Naive thymus-derived CD4-positive, alpha-beta T cell (primary cell): Measurements from ENCODE around the gene TSACC. TPM values are rescaled to one million over a fixed set of nuclear protein-coding genes. Genes with fewer than 3 reads are reported as not detected.

Source experiments
- ATAC-seq: fragments of 150-1000 bp; cut with Tn5 transposase; 2 replicates; pipeline ENCODE4 v1.10.0; 2021; ENCODE audit warnings: mild to moderate bottlenecking, moderate library complexity
- CTCF ChIA-PET: fragments of 350-600 bp; sonication (Branson Sonifier 250); formaldehyde crosslinking; loops from one replicate; lab custom pipeline; 2021; ENCODE audit warnings: antibody characterized with exemption; lab: Charles Lee
- POLR2A ChIA-PET: fragments of 350-600 bp; sonication (Branson Sonifier 250); formaldehyde crosslinking; loops from one replicate; lab custom pipeline; 2021; ENCODE audit warnings: antibody characterized with exemption, inconsistent platforms; lab: Charles Lee
- DNase-seq, 9 donors: peaks; one replicate each; pipeline versions ENCODE4 v3.0.0 to v3.0.0-alpha.2; 2020 to 2022; ENCODE audit warnings: mixed read lengths in 1 of 9
- H3K27ac ChIP-seq: one replicate; pipeline ENCODE4 v1.7.0; 2013; ENCODE audit warnings: mild to moderate bottlenecking, low read depth, low read length, moderate library complexity
- H3K27me3 ChIP-seq, 2 donors: one replicate each; pipeline ENCODE4 v1.7.0; 2013; ENCODE audit warnings: low read length in 2 of 2, mild to moderate bottlenecking in 2 of 2, moderate library complexity in 2 of 2; ENCODE audit not compliant: control insufficient read depth in 2 of 2, insufficient read depth in 2 of 2
- H3K36me3 ChIP-seq, 3 experiments: 1 replicate in 2 of 3; 2 replicates in 1 of 3; pipeline ENCODE4 v1.7.0; 2013; ENCODE audit warnings: low read length in 3 of 3, mild to moderate bottlenecking in 3 of 3, moderate library complexity in 1 of 3; ENCODE audit not compliant: insufficient read depth in 3 of 3, control insufficient read depth in 2 of 3
- H3K4me1 ChIP-seq, 2 donors: one replicate each; pipeline ENCODE4 v1.7.0; 2013; ENCODE audit warnings: low read length in 2 of 2, mild to moderate bottlenecking in 2 of 2, moderate library complexity in 1 of 2; ENCODE audit not compliant: control insufficient read depth in 2 of 2, insufficient read depth in 2 of 2
- H3K4me3 ChIP-seq: 2 replicates; pipeline ENCODE4 v1.7.0; 2013; ENCODE audit warnings: mild to moderate bottlenecking, low read length
- H3K9me3 ChIP-seq, 3 experiments: 1 replicate in 2 of 3; 2 replicates in 1 of 3; pipeline ENCODE4 v1.7.0; 2013; ENCODE audit warnings: low read length in 3 of 3; ENCODE audit not compliant: control insufficient read depth in 2 of 3
- H3K27ac Mint-ChIP-seq, 9 donors: one replicate each; pipeline ENCODE4 v1.8.0; 2020 to 2022; ENCODE audit warnings: mixed read lengths in 9 of 9, mild to moderate bottlenecking in 8 of 9, moderate library complexity in 5 of 9, inconsistent platforms in 2 of 9
- H3K27me3 Mint-ChIP-seq, 5 donors: one replicate each; pipeline ENCODE4 v1.8.0; 2021 to 2022; ENCODE audit warnings: mixed read lengths in 5 of 5, mild to moderate bottlenecking in 1 of 5
- H3K36me3 Mint-ChIP-seq, 5 donors: one replicate each; pipeline ENCODE4 v1.8.0; 2020 to 2022; ENCODE audit warnings: mixed read lengths in 5 of 5, mild to moderate bottlenecking in 3 of 5, inconsistent platforms in 1 of 5
- H3K4me1 Mint-ChIP-seq, 7 donors: one replicate each; pipeline ENCODE4 v1.8.0; 2020 to 2022; ENCODE audit warnings: mixed read lengths in 7 of 7, mild to moderate bottlenecking in 3 of 7, inconsistent platforms in 1 of 7
- H3K4me3 Mint-ChIP-seq, 10 donors: one replicate each; pipeline ENCODE4 v1.8.0; 2020 to 2022; ENCODE audit warnings: mild to moderate bottlenecking in 10 of 10, mixed read lengths in 10 of 10, moderate library complexity in 6 of 10, inconsistent platforms in 2 of 10
- H3K9me3 Mint-ChIP-seq, 11 donors: one replicate each; pipeline ENCODE4 v1.8.0; 2020 to 2022; ENCODE audit warnings: mixed read lengths in 11 of 11, mild to moderate bottlenecking in 4 of 11, inconsistent platforms in 1 of 11, moderate library complexity in 1 of 11
- intact Hi-C, 2 donors: fragments of 100-400 bp; cut with micrococcal nuclease; formaldehyde crosslinking; loops; one replicate each; pipeline ENCODE4 v1.15.1; 2023
- polyA plus RNA-seq, 2 donors: library from polyadenylated mRNA; unstranded; fragments of 300-500 nt; fragmentation: Illumina TruSeq; gene quantifications; one replicate each; pipeline ENCODE4 v1.2.3, GENCODE V29; 2021
- total RNA-seq, 6 experiments: library from RNA in 5 of 6; stranded (reverse) in 5 of 6; gene quantifications; 1 replicate in 5 of 6; 2 replicates in 1 of 6; pipeline ENCODE4 v1.2.3 and lab custom pipeline; 2021 to 2026

Gene TSACC
- total and polyA plus RNA-seq, 7 experiments from 2014 or later: 1.1 to 2.2 (median 1.7) TPM; not detected in 4

GRCh38 chr1:156359973-156360372 lies 21.6 kb downstream of the TSACC start:
- POLR2A ChIA-PET: no interaction called here
- H3K27me3 Mint-ChIP-seq: peaks cover 14 to 52% (median 24%) of the 10 kb centered on the region in 5 donors
- intact Hi-C loops: no loop called here

DNA sequence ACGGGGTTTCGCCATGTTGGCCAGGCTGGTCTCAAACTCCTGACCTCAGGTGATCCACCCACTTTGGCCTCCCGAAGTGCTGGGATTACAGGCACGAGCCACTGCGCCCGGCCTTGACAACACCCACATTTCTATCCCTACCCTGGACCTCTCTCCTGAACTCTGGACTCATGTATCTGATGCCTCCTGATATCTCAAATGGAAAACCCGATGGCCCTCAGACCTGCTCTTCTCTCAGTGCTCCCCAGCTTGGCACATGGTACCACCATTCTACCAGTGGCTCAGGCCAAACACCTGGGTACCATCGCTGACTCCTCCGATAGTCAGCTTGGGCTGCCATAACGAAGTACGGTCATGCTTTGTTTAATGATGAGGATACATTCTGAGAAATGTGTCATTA lies 22.2 kb downstream of the TSACC start:
- no peaks in the 10 kb centered on the region for H3K9me3 ChIP-seq
- H3K27ac Mint-ChIP-seq: no peak overlapping the region
- no peaks in the 10 kb centered on the region for H3K4me1 ChIP-seq
- no peak overlapping the region for H3K4me3 Mint-ChIP-seq
- H3K36me3 ChIP-seq: no peaks in the 10 kb centered on the region
- H3K27me3 ChIP-seq: no peaks in the 10 kb centered on the region
- ChIA-PET CTCF (interaction anchor here (0.7 to 1.1 kb wide), 2 partner anchors 264 to 282 kb away, joined by 3 read pairs; partner anchors contain the start of gene BCAN), POLR2A (no interaction called here)
- H3K4me3 ChIP-seq: no peak overlapping the region
- H3K27ac ChIP-seq: no peak overlapping the region
- H3K36me3 Mint-ChIP-seq: no peaks in the 10 kb centered on the region
- H3K9me3 Mint-ChIP-seq: peaks cover 0 to 2% (median 0%) of the 10 kb centered on the region in 11 donors
- H3K27me3 Mint-ChIP-seq: peaks cover 14 to 55% (median 29%) of the 10 kb centered on the region in 5 donors
- intact Hi-C loops: no loop called here
- no peak for ATAC-seq
- DNase-seq: no peak
- peaks cover 0 to 11% (median 4%) of the 10 kb centered on the region in 7 donors for H3K4me1 Mint-ChIP-seq

More at GRCh38 chr1:156359973-156360372, 21.6 kb downstream of the TSACC start:
- Histone ChIP-seq H3K9me3 (no peaks in the 10 kb centered on the region), H3K36me3 (no peaks in the 10 kb centered on the region), H3K4me1 (no peaks in the 10 kb centered on the region), H3K4me3 (no peak overlapping the region), H3K27me3 (no peaks in the 10 kb centered on the region), H3K27ac (no peak overlapping the region)
- Mint-ChIP-seq H3K4me3 (no peak overlapping the region), H3K27ac (no peak overlapping the region), H3K4me1 (peaks cover 0 to 11% (median 4%) of the 10 kb centered on the region in 7 donors), H3K9me3 (peaks cover 0 to 2% (median 0%) of the 10 kb centered on the region in 11 donors), H3K36me3 (no peaks in the 10 kb centered on the region)
- DNase-seq (no peak), ATAC-seq (no peak)
- CTCF ChIA-PET: interaction anchor here (0.7 to 2.1 kb wide), 3 partner anchors 26 to 282 kb away, joined by 3 to 10 read pairs (median 3); partner anchors contain the start of gene BCAN

- no peak overlapping the region for H3K27ac Mint-ChIP-seq
- intact Hi-C loops: no loop called here
- peaks cover 0 to 5% (median 3%) of the 10 kb centered on the region in 7 donors for H3K4me1 Mint-ChIP-seq
- DNase-seq: no peak
- no peak overlapping the region for H3K4me3 ChIP-seq
- peaks cover 19 to 66% (median 35%) of the 10 kb centered on the region in 5 donors for H3K27me3 Mint-ChIP-seq
- H3K36me3 ChIP-seq: no peaks in the 10 kb centered on the region
- H3K4me3 Mint-ChIP-seq: no peak overlapping the region
- ChIA-PET POLR2A (no interaction called here), CTCF (no interaction called here)
- peaks cover 0 to 3% (median 0%) of the 10 kb centered on the region in 5 donors for H3K36me3 Mint-ChIP-seq
- H3K27ac ChIP-seq: no peak overlapping the region
- peaks cover 3 to 7% of the 10 kb centered on the region in 2 donors for H3K27me3 ChIP-seq
- no peaks in the 10 kb centered on the region for H3K9me3 ChIP-seq
- ATAC-seq: no peak
- no peaks in the 10 kb centered on the region for H3K4me1 ChIP-seq
- no peaks in the 10 kb centered on the region for H3K9me3 Mint-ChIP-seq
Measured at GRCh38 chr1:156365754-156366153, 27.4 kb downstream of the TSACC start.

- Histone ChIP-seq H3K9me3 (no peaks in the 10 kb centered on the region), H3K4me1 (no peaks in the 10 kb centered on the region), H3K27ac (no peak overlapping the region), H3K4me3 (no peak overlapping the region), H3K36me3 (no peaks in the 10 kb centered on the region), H3K27me3 (peaks cover 3 to 7% of the 10 kb centered on the region in 2 donors)
- Mint-ChIP-seq H3K4me3 (no peak overlapping the region), H3K27me3 (peaks cover 19 to 73% (median 38%) of the 10 kb centered on the region in 5 donors), H3K4me1 (peaks cover 0 to 5% (median 3%) of the 10 kb centered on the region in 7 donors), H3K9me3 (no peaks in the 10 kb centered on the region), H3K36me3 (peaks cover 0 to 3% (median 0%) of the 10 kb centered on the region in 5 donors), H3K27ac (no peak overlapping the region)
- ChIA-PET CTCF (no interaction called here), POLR2A (interaction anchor here (0.6 kb wide), 1 partner anchor 260 kb away, joined by 3 read pairs; no protein-coding TSS in a partner anchor)
- intact Hi-C loops: no loop called here
- no peak for DNase-seq
- ATAC-seq: no peak
Measured at GRCh38 chr1:156366378-156367166, 28.2 kb downstream of the TSACC start.

- H3K4me3 ChIP-seq: no peak overlapping the region
- Mint-ChIP-seq H3K27ac (no peak overlapping the region), H3K4me3 (no peak overlapping the region), H3K9me3 (no peaks in the 10 kb centered on the region), H3K36me3 (peaks cover 0 to 3% (median 0%) of the 10 kb centered on the region in 5 donors), H3K4me1 (peaks cover 0 to 5% (median 3%) of the 10 kb centered on the region in 7 donors), H3K27me3 (peaks cover 24 to 82% (median 48%) of the 10 kb centered on the region in 5 donors)
- no peaks in the 10 kb centered on the region for H3K4me1 ChIP-seq
- peaks cover 3 to 7% of the 10 kb centered on the region in 2 donors for H3K27me3 ChIP-seq
- no peaks in the 10 kb centered on the region for H3K9me3 ChIP-seq
- H3K36me3 ChIP-seq: no peaks in the 10 kb centered on the region
- intact Hi-C loops: no loop called here
- CTCF ChIA-PET: no interaction called here
- POLR2A ChIA-PET: no interaction called here
- DNase-seq (no peak), ATAC-seq (no peak)
- no peak overlapping the region for H3K27ac ChIP-seq
Measured at GRCh38 chr1:156367383-156368156, 29.2 kb downstream of the TSACC start.

GRCh38 chr1:156368157-156368658 lies 29.9 kb downstream of the TSACC start:
- ATAC-seq (no peak), DNase-seq (no peak)
- Mint-ChIP-seq H3K36me3 (peaks cover 0 to 3% (median 0%) of the 10 kb centered on the region in 5 donors), H3K4me1 (peaks cover 0 to 5% (median 3%) of the 10 kb centered on the region in 7 donors), H3K9me3 (no peaks in the 10 kb centered on the region), H3K27me3 (peaks cover 30 to 87% (median 52%) of the 10 kb centered on the region in 5 donors), H3K4me3 (peak overlapping the region in 1 of 10 donors; percentile 72), H3K27ac (no peak overlapping the region)
- Histone ChIP-seq H3K4me1 (no peaks in the 10 kb centered on the region), H3K27me3 (peaks cover 3 to 7% of the 10 kb centered on the region in 2 donors), H3K36me3 (no peaks in the 10 kb centered on the region), H3K9me3 (no peaks in the 10 kb centered on the region), H3K27ac (no peak overlapping the region), H3K4me3 (no peak overlapping the region)
- intact Hi-C loops: no loop called here
- ChIA-PET POLR2A (no interaction called here), CTCF (no interaction called here)
